Mesothelial cell of epicardium (in vitro differentiated cells): ENCODE measurements around the gene MYCT1. TPM values are rescaled to one million over a fixed set of nuclear protein-coding genes. Genes with fewer than 3 reads are reported as not detected.

Source experiments
- DNase-seq, 2 experiments: peaks; one replicate each; pipeline ENCODE4 v3.0.0; 2021; ENCODE audit warnings: low spot score in 2 of 2; ENCODE audit not compliant: unreplicated experiment in 2 of 2
- H3K27ac Mint-ChIP-seq: 2 replicates; pipeline ENCODE4 v1.8.0; 2021; ENCODE audit warnings: mixed read lengths
- H3K27me3 Mint-ChIP-seq: 2 replicates; pipeline ENCODE4 v1.8.0; 2021; ENCODE audit warnings: low read depth, mixed read lengths
- H3K36me3 Mint-ChIP-seq: 2 replicates; pipeline ENCODE4 v1.8.0; 2021; ENCODE audit warnings: mixed read lengths
- H3K4me1 Mint-ChIP-seq: 2 replicates; pipeline ENCODE4 v1.8.0; 2021; ENCODE audit warnings: mixed read lengths
- H3K4me3 Mint-ChIP-seq: 2 replicates; pipeline ENCODE4 v1.8.0; 2021; ENCODE audit warnings: mild to moderate bottlenecking, moderate library complexity, mixed read lengths
- H3K9me3 Mint-ChIP-seq: 2 replicates; pipeline ENCODE4 v1.8.0; 2021; ENCODE audit warnings: mixed read lengths
- total RNA-seq: library from RNA; stranded (reverse); gene quantifications from 3 replicates; pipeline ENCODE4 v1.2.1, GENCODE V29; 2021
- TF ChIP-seq, protein P1 (sequence below): fragments of 200-600 bp; sonication (generic); IDR thresholded peaks from one replicate; pipeline ENCODE4 v1.5.0; 2021; ENCODE audit warnings: antibody characterized with exemption; ENCODE audit not compliant: unreplicated experiment

The MYCT1 gene
- total RNA-seq, 1 donor from 2014 or later: 2.3 TPM

DNA sequence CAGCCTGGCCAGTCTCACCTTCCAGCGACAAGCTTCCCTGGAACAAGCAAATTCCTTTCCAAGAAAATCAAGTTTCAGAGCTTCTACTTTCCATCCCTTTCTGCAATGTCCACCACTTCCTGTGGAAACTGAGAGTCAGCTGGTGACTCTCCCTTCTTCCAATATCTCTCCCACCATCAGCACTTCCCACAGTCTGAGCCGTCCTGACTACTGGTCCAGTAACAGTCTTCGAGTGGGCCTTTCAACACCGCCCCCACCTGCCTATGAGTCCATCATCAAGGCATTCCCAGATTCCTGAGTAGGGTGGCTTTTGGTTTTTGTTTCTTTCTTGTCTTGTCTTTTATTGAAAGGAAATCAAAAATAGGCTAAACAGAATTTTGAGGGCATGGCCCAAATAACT is 24.3 kb downstream of the MYCT1 start:
- H3K27ac Mint-ChIP-seq: no peak overlapping the region
- H3K4me1 Mint-ChIP-seq: peaks cover 8% of the 10 kb centered on the region
- no peaks in the 10 kb centered on the region for H3K27me3 Mint-ChIP-seq
- DNase-seq: no peak
- no peaks in the 10 kb centered on the region for H3K9me3 Mint-ChIP-seq
- TF ChIP-seq, protein P1, sequence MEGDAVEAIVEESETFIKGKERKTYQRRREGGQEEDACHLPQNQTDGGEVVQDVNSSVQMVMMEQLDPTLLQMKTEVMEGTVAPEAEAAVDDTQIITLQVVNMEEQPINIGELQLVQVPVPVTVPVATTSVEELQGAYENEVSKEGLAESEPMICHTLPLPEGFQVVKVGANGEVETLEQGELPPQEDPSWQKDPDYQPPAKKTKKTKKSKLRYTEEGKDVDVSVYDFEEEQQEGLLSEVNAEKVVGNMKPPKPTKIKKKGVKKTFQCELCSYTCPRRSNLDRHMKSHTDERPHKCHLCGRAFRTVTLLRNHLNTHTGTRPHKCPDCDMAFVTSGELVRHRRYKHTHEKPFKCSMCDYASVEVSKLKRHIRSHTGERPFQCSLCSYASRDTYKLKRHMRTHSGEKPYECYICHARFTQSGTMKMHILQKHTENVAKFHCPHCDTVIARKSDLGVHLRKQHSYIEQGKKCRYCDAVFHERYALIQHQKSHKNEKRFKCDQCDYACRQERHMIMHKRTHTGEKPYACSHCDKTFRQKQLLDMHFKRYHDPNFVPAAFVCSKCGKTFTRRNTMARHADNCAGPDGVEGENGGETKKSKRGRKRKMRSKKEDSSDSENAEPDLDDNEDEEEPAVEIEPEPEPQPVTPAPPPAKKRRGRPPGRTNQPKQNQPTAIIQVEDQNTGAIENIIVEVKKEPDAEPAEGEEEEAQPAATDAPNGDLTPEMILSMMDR: no peak
- no peak overlapping the region for H3K4me3 Mint-ChIP-seq
- H3K36me3 Mint-ChIP-seq: no peaks in the 10 kb centered on the region

DNA sequence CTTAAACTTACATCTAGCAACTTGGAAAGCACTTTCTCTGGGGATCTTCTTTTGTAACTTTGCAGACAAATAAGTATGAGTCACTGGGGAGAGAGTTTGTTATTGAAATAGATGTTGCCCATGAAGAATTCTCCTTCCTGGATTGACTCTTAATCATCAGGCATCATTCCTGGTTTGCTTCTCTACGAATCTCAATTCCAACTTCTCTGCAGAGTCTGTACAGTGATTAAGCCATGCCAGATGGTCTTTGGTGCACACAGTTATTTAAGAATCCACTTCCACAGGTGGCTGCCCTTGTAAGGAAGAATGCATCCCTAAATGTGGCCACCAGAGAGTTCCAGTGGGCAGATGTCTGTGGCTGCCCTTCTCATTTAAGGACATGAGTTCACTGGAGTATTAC is 25.7 kb downstream of the MYCT1 start:
- TF ChIP-seq, protein P1: no peak
- no peaks in the 10 kb centered on the region for H3K9me3 Mint-ChIP-seq
- peaks cover 8% of the 10 kb centered on the region for H3K4me1 Mint-ChIP-seq
- no peaks in the 10 kb centered on the region for H3K36me3 Mint-ChIP-seq
- H3K27ac Mint-ChIP-seq: no peak overlapping the region
- no peak overlapping the region for H3K4me3 Mint-ChIP-seq
- H3K27me3 Mint-ChIP-seq: no peaks in the 10 kb centered on the region
- no peak for DNase-seq

DNA sequence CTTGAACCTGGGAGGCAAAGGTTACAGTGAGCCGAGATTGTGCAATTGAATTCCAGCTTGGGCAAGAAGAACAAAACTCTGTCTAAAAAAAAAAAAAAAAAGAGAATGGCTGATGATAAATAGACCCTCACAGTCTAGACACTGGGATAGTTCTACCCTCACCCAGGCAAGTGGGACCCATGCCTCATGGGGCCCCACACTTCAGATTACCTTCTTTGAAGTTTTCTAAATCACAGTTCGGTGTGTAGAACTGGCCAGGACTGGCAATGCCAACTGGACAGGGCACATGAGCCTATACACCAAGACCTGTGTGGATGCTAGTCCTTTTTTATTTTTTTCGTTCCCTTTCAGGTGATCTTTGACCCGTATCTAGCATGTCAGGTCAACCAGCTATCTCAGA is 28.6 kb downstream of the MYCT1 start:
- TF ChIP-seq, protein P1: no peak
- Mint-ChIP-seq H3K4me3 (no peak overlapping the region), H3K9me3 (no peaks in the 10 kb centered on the region), H3K36me3 (no peaks in the 10 kb centered on the region), H3K27ac (no peak overlapping the region), H3K27me3 (peaks cover 1% of the 10 kb centered on the region), H3K4me1 (no peaks in the 10 kb centered on the region)
- DNase-seq: no peak

DNA sequence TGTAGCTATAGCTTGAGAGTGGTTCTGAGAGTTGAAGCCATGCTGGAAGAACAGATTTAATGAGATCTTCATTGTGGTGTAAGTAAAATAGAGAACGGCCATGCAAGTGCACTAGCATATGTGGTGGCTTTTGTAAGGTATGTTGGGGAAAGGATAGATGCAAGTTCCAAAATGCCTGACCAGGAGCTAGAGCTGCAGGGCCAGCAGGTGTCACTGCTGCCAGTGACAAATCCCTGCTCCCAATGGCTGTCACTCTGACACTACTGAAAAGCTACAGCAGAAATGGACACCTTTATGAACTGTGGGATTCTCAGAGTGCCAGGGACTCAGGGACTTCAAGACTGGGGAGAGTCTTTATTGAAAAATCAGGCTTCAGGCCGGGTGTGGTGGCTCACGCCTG is 29.8 kb downstream of the MYCT1 start:
- Mint-ChIP-seq H3K36me3 (no peaks in the 10 kb centered on the region), H3K4me1 (no peaks in the 10 kb centered on the region), H3K9me3 (peaks cover 4% of the 10 kb centered on the region), H3K4me3 (no peak overlapping the region), H3K27ac (no peak overlapping the region), H3K27me3 (peaks cover 1% of the 10 kb centered on the region)
- TF ChIP-seq, protein P1: no peak
- DNase-seq: no peak

DNA sequence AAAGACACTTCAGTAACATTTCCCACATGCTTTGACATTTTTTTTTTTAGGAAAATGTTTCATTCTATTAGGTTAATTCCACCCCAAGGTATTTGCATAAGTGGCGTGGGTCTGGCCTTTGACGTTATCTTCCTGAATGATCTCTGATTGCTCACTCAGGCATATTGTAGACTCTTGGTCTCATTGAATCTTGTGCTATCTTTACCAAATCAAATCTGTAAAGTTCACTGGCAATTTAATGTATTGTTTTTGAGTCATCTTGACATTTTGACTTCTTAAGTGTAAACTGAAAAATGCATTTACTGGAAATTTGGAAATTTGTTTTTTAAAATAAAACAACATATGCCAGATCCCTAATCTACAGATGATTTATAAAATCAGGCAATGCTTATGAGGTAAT is 36.9 kb downstream of the MYCT1 start:
- Mint-ChIP-seq H3K9me3 (peaks cover 4% of the 10 kb centered on the region), H3K27ac (no peak overlapping the region), H3K4me3 (no peak overlapping the region), H3K4me1 (no peaks in the 10 kb centered on the region), H3K27me3 (peaks cover 1% of the 10 kb centered on the region), H3K36me3 (no peaks in the 10 kb centered on the region)
- TF ChIP-seq, protein P1: no peak
- no peak for DNase-seq

DNA sequence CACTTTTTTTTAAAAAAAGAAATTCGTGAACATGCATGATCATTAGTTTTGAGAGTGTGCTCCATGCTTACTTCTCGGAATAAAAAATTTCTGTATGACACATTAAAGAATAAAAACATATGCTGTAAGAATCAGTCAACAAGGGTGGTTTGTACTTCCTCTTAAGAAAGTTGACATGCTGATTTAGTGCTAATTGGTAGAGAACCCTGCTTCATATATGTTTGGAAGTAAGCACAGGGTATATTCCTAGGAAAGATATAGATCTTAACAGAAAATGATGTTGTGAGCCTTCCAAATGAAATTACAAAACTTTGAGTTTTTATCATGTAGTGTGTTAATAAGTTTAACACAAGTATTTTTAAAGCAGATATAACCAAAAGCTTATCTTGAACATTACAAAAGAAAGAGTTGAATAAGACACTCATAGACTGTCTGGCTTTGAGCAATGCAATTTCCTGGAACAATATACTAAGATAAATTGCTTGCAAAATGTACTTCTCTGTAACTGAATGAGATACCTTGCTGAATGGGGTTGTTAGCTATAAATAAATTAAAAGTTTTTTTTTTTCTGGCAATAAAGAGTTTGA is 39.1 kb downstream of the MYCT1 start:
- no peak for DNase-seq
- Mint-ChIP-seq H3K4me3 (no peak overlapping the region), H3K9me3 (peaks cover 4% of the 10 kb centered on the region), H3K27ac (no peak overlapping the region), H3K27me3 (no peaks in the 10 kb centered on the region), H3K36me3 (no peaks in the 10 kb centered on the region), H3K4me1 (no peaks in the 10 kb centered on the region)
- TF ChIP-seq, protein P1: no peak
